Fibroblast of lung (primary cell): ENCODE measurements around the gene NEMP2.

ENCODE experiments used
- EZH2 ChIP-seq: IDR thresholded peaks from 2 replicates; pipeline ENCODE4 v1.5.1; 2012; ENCODE audit warnings: low read length, control low read depth, mild to moderate bottlenecking; ENCODE audit errors: missing control alignments
- TF ChIP-seq, protein P1 (sequence below), 2 donors: IDR thresholded peaks in 1 of 2; conservative IDR thresholded peaks in 1 of 2; 1 replicate in 1 of 2; 2 replicates in 1 of 2; pipeline ENCODE4 v1.5.1; 2011 to 2012; ENCODE audit warnings: low read length in 2 of 2, control low read depth in 1 of 2, inconsistent platforms in 1 of 2, low read depth in 1 of 2, mild to moderate bottlenecking in 1 of 2

- TF ChIP-seq, protein P1, sequence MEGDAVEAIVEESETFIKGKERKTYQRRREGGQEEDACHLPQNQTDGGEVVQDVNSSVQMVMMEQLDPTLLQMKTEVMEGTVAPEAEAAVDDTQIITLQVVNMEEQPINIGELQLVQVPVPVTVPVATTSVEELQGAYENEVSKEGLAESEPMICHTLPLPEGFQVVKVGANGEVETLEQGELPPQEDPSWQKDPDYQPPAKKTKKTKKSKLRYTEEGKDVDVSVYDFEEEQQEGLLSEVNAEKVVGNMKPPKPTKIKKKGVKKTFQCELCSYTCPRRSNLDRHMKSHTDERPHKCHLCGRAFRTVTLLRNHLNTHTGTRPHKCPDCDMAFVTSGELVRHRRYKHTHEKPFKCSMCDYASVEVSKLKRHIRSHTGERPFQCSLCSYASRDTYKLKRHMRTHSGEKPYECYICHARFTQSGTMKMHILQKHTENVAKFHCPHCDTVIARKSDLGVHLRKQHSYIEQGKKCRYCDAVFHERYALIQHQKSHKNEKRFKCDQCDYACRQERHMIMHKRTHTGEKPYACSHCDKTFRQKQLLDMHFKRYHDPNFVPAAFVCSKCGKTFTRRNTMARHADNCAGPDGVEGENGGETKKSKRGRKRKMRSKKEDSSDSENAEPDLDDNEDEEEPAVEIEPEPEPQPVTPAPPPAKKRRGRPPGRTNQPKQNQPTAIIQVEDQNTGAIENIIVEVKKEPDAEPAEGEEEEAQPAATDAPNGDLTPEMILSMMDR (conservative IDR thresholded peaks at IDR 0.05 in 1 of 2, IDR thresholded peaks at IDR 0.05 in 1 of 2; ENCODE audit: low read depth in 1 of 2, low read length in 2 of 2), result no peak
- TF ChIP-seq EZH2, result no peak
These were observed 27.6 kb upstream of the NEMP2 start for GRCh38 chr2:190562121-190562520.
